OCI-LY1 (cell line): ENCODE results near the gene CLRN2.

Source experiments
- EZH2 ChIP-seq: fragments of 200-600 bp; sonication (generic), shearing (Covaris generic); IDR thresholded peaks from 2 replicates; pipeline ENCODE4 v1.8.0; 2017; ENCODE audit warnings: borderline replicate concordance, mixed run types, mild to moderate bottlenecking, antibody characterized with exemption, low read length, moderate library complexity, mixed read lengths
- TF ChIP-seq, protein P1 (sequence below): fragments of 200-600 bp; sonication (generic), shearing (Covaris generic); IDR thresholded peaks from 2 replicates; pipeline ENCODE4 v1.5.1; 2017; ENCODE audit warnings: mild to moderate bottlenecking, antibody characterized with exemption, low read length, moderate library complexity, mixed read lengths

GRCh38 chr4:17492058-17492741, 22.8 kb upstream of the CLRN2 start:
- TF ChIP-seq, protein P1, sequence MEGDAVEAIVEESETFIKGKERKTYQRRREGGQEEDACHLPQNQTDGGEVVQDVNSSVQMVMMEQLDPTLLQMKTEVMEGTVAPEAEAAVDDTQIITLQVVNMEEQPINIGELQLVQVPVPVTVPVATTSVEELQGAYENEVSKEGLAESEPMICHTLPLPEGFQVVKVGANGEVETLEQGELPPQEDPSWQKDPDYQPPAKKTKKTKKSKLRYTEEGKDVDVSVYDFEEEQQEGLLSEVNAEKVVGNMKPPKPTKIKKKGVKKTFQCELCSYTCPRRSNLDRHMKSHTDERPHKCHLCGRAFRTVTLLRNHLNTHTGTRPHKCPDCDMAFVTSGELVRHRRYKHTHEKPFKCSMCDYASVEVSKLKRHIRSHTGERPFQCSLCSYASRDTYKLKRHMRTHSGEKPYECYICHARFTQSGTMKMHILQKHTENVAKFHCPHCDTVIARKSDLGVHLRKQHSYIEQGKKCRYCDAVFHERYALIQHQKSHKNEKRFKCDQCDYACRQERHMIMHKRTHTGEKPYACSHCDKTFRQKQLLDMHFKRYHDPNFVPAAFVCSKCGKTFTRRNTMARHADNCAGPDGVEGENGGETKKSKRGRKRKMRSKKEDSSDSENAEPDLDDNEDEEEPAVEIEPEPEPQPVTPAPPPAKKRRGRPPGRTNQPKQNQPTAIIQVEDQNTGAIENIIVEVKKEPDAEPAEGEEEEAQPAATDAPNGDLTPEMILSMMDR, result no peak
- TF ChIP-seq EZH2, result no peak
